DMS 273 (cell line): Measurements from ENCODE around the gene BIN1.
"Not testable (repeated sequence)": the region's sequence is repeated elsewhere in the genome, so short reads cannot be mapped to it uniquely, and the experiment has no call there.

ENCODE experiments used
- DNase-seq: peaks from one replicate; lab custom pipeline; 2025; ENCODE audit not compliant: unreplicated experiment; lab: John Stamatoyannopoulos, UW

Gene BIN1

GRCh38 chr2:127047716-127048617, 59.0 kb downstream of the BIN1 start:
- no peak for DNase-seq

- no peak for DNase-seq
These were observed 59.9 kb downstream of the BIN1 start for GRCh38 chr2:127047054-127047453.

GRCh38 chr2:127046579-127046978, 60.4 kb downstream of the BIN1 start:
- DNase-seq: no peak

- no peak for DNase-seq
These were observed 61.0 kb downstream of the BIN1 start for GRCh38 chr2:127045792-127046501.

GRCh38 chr2:127044977-127045661, 61.8 kb downstream of the BIN1 start:
- no peak for DNase-seq

GRCh38 chr2:127044165-127044718, 62.7 kb downstream of the BIN1 start:
- DNase-seq: no peak

GRCh38 chr2:127043367-127044164, 63.4 kb downstream of the BIN1 start:
- no peak for DNase-seq

GRCh38 chr2:127041259-127041970, 65.5 kb downstream of the BIN1 start:
- DNase-seq: peak; percentile 43

- DNase-seq: no peak
These were observed 66.8 kb downstream of the BIN1 start for GRCh38 chr2:127040169-127040568.

GRCh38 chr2:127039387-127040031, 67.4 kb downstream of the BIN1 start:
- no peak for DNase-seq

- peak; percentile 69 for DNase-seq
These were observed 69.5 kb downstream of the BIN1 start for GRCh38 chr2:127037476-127037875.

- no peak for DNase-seq
These were observed 71.9 kb downstream of the BIN1 start for GRCh38 chr2:127034883-127035611.

- no peak for DNase-seq
These were observed 72.9 kb downstream of the BIN1 start for GRCh38 chr2:127034051-127034450.

GRCh38 chr2:127032621-127033020, 74.3 kb downstream of the BIN1 start:
- DNase-seq: no peak

- DNase-seq: no peak
These were observed 77.5 kb downstream of the BIN1 start for GRCh38 chr2:127029350-127030051.

- not testable (repeated sequence) for DNase-seq
These were observed 78.2 kb downstream of the BIN1 start for GRCh38 chr2:127028745-127029144.

GRCh38 chr2:127027715-127028114, 79.2 kb downstream of the BIN1 start:
- DNase-seq: peak; percentile 17
